DOHH2 (cell line): Measurements from ENCODE around the gene OR10A5.
"Not testable (repeated sequence)": the region's sequence is repeated elsewhere in the genome, so short reads cannot be mapped to it uniquely, and the experiment has no call there.

ENCODE experiments used
- CTCF ChIP-seq: fragments of 200-600 bp; sonication (generic); IDR thresholded peaks from one replicate; pipeline ENCODE4 v1.5.1; 2014; ENCODE audit warnings: antibody characterized with exemption, mild to moderate bottlenecking, low read depth, low read length; ENCODE audit not compliant: poor library complexity, severe bottlenecking
- EZH2phosphoT487 ChIP-seq: fragments of 200-600 bp; sonication (generic); IDR thresholded peaks from 2 replicates; pipeline ENCODE4 v1.6.1; 2017; ENCODE audit warnings: borderline replicate concordance, mild to moderate bottlenecking, antibody characterized with exemption, low read length, moderate library complexity, mixed read lengths

GRCh38 chr11:6854801-6855200 lies 9.3 kb downstream of the OR10A5 start:
- TF ChIP-seq CTCF, EZH2phosphoT487: not testable (repeated sequence)
